Body of pancreas (tissue), 4 donors: ENCODE data around the gene CTSC.

Experiments used
- CTCF ChIP-seq, 7 experiments: fragments of 450-650 bp in 4 of 7; fragments of 200-600 bp in 3 of 7; sonication (generic) in 3 of 7; IDR thresholded peaks; one replicate each; pipeline ENCODE4 v1.5.1; 2016 to 2019; ENCODE audit warnings: antibody characterized with exemption in 7 of 7
- POLR2A ChIP-seq, 3 donors: fragments of 450-650 bp; IDR thresholded peaks; one replicate each; pipeline ENCODE4 v1.6.1; 2016; ENCODE audit warnings: antibody characterized with exemption in 3 of 3, mild to moderate bottlenecking in 2 of 3

DNA sequence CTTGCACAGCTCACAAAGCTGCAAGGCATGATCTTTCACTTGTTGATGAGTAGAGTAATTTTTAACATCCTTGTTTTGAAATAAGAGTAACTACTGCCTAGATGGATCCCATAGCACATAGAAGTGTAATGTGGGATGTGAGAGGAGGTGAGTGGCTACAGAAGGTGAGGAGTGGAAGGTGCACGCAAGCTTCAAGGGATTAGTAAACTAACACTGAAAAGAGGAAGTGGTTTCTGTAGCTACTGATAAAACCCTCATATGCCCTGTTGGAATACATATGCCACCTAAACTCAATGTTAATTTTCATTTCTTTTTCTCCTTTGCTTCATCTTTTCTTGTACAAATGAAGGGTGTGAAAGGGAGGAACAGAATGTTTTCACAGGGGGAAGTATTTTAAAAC lies 22.0 kb upstream of the CTSC start:
- TF ChIP-seq CTCF (IDR thresholded peaks at IDR 0.05) (no peak), POLR2A (IDR thresholded peaks at IDR 0.05) (no peak)
